Measurements from ENCODE around the gene KIAA0232. TPM values are rescaled to one million over a fixed set of nuclear protein-coding genes. Genes with fewer than 3 reads are reported as not detected.

KIAA0232 gene
- total and polyA plus RNA-seq, 9 of the 15 experiments (the other 6 are each of a cell fraction or from before 2014, with no cell fraction given), result 3.5 to 17.4 (median 13.0) TPM

- TF ChIP-seq MAFG (tag; conservative IDR thresholded peaks at IDR 0.05), result peak; percentile 37
- TF ChIP-seq, protein P1, sequence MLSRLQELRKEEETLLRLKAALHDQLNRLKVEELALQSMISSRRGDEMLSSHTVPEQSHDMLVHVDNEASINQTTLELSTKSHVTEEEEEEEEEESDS (CRISPR knock-in tag; IDR thresholded peaks at IDR 0.05), result no peak
- peak; percentile 70; the same call in 1 of the 2 replicates for TF ChIP-seq ESRRA (IDR thresholded peaks at IDR 0.05; ENCODE audit: borderline replicate concordance, low read depth)
- no peak for TF ChIP-seq PHF21A (IDR thresholded peaks at IDR 0.05; ENCODE audit: borderline replicate concordance, low read depth)
- 0 out of 2 replicates have a peak, but pooled peaks have one; percentile 40 for TF ChIP-seq SMARCA5 (IDR thresholded peaks at IDR 0.05)
- no peak for TF ChIP-seq TAL1 (IDR thresholded peaks at IDR 0.05)
- peak; percentile 19 for TF ChIP-seq ZFP36 (IDR thresholded peaks at IDR 0.05; ENCODE audit: low read depth, low read length, partially characterized antibody)
- no peak for TF ChIP-seq ZNF518B (CRISPR knock-in tag; IDR thresholded peaks at IDR 0.05)
- TF ChIP-seq ELF1 (tag; IDR thresholded peaks at IDR 0.05), result peak; percentile 43; the same call in 1 of the 2 replicates
- peak; percentile 36; the same call in 1 of the 2 replicates for TF ChIP-seq GABPA (tag; conservative IDR thresholded peaks at IDR 0.05; ENCODE audit: low read depth)
- TF ChIP-seq RBM25 (IDR thresholded peaks at IDR 0.05; ENCODE audit: low read depth, low read length, severe bottlenecking), result no peak
- no peak for TF ChIP-seq TAF7 (tag; IDR thresholded peaks at IDR 0.05)
- no peak for TF ChIP-seq YBX1 (IDR thresholded peaks at IDR 0.05)
- TF ChIP-seq, protein P2, sequence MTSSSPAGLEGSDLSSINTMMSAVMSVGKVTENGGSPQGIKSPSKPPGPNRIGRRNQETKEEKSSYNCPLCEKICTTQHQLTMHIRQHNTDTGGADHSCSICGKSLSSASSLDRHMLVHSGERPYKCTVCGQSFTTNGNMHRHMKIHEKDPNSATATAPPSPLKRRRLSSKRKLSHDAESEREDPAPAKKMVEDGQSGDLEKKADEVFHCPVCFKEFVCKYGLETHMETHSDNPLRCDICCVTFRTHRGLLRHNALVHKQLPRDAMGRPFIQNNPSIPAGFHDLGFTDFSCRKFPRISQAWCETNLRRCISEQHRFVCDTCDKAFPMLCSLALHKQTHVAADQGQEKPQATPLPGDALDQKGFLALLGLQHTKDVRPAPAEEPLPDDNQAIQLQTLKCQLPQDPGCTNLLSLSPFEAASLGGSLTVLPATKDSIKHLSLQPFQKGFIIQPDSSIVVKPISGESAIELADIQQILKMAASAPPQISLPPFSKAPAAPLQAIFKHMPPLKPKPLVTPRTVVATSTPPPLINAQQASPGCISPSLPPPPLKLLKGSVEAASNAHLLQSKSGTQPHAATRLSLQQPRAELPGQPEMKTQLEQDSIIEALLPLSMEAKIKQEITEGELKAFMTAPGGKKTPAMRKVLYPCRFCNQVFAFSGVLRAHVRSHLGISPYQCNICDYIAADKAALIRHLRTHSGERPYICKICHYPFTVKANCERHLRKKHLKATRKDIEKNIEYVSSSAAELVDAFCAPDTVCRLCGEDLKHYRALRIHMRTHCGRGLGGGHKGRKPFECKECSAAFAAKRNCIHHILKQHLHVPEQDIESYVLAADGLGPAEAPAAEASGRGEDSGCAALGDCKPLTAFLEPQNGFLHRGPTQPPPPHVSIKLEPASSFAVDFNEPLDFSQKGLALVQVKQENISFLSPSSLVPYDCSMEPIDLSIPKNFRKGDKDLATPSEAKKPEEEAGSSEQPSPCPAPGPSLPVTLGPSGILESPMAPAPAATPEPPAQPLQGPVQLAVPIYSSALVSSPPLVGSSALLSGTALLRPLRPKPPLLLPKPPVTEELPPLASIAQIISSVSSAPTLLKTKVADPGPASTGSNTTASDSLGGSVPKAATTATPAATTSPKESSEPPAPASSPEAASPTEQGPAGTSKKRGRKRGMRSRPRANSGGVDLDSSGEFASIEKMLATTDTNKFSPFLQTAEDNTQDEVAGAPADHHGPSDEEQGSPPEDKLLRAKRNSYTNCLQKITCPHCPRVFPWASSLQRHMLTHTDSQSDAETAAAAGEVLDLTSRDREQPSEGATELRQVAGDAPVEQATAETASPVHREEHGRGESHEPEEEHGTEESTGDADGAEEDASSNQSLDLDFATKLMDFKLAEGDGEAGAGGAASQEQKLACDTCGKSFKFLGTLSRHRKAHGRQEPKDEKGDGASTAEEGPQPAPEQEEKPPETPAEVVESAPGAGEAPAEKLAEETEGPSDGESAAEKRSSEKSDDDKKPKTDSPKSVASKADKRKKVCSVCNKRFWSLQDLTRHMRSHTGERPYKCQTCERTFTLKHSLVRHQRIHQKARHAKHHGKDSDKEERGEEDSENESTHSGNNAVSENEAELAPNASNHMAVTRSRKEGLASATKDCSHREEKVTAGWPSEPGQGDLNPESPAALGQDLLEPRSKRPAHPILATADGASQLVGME (CRISPR knock-in tag; IDR thresholded peaks at IDR 0.05), result no peak
- no peak for TF ChIP-seq ZNF785 (CRISPR knock-in tag; IDR thresholded peaks at IDR 0.05)
- no peak for TF ChIP-seq RNF219 (CRISPR knock-in tag; IDR thresholded peaks at IDR 0.05)
- TF ChIP-seq NCOR1 (IDR thresholded peaks at IDR 0.05), result no peak
Measured at GRCh38 chr4:6892190-6892908, 109.8 kb downstream of the KIAA0232 start (continued).

All from K562 (cell line).